ENCODE results near the gene LRGUK.

GRCh38 chr7:134126596-134126965 is 559 bp upstream of the LRGUK start:
- TF ChIP-seq, protein P1, sequence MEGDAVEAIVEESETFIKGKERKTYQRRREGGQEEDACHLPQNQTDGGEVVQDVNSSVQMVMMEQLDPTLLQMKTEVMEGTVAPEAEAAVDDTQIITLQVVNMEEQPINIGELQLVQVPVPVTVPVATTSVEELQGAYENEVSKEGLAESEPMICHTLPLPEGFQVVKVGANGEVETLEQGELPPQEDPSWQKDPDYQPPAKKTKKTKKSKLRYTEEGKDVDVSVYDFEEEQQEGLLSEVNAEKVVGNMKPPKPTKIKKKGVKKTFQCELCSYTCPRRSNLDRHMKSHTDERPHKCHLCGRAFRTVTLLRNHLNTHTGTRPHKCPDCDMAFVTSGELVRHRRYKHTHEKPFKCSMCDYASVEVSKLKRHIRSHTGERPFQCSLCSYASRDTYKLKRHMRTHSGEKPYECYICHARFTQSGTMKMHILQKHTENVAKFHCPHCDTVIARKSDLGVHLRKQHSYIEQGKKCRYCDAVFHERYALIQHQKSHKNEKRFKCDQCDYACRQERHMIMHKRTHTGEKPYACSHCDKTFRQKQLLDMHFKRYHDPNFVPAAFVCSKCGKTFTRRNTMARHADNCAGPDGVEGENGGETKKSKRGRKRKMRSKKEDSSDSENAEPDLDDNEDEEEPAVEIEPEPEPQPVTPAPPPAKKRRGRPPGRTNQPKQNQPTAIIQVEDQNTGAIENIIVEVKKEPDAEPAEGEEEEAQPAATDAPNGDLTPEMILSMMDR (conservative IDR thresholded peaks at IDR 0.05; ENCODE audit: low read length) = no peak
- no peak for TF ChIP-seq EZH2phosphoT487 (IDR thresholded peaks at IDR 0.05; ENCODE audit: borderline replicate concordance)
